C4-2B (cell line): ENCODE measurements around the gene SERTAD3.

Source experiments
- ZFX ChIP-seq: fragments of 450-650 bp; IDR thresholded peaks from 2 replicates; pipeline ENCODE4 v1.6.1; 2017
- TF ChIP-seq, protein P1 (sequence below): fragments of 450-650 bp; conservative IDR thresholded peaks from 2 replicates; pipeline ENCODE4 v1.5.1; 2017; ENCODE audit warnings: mild to moderate bottlenecking

DNA sequence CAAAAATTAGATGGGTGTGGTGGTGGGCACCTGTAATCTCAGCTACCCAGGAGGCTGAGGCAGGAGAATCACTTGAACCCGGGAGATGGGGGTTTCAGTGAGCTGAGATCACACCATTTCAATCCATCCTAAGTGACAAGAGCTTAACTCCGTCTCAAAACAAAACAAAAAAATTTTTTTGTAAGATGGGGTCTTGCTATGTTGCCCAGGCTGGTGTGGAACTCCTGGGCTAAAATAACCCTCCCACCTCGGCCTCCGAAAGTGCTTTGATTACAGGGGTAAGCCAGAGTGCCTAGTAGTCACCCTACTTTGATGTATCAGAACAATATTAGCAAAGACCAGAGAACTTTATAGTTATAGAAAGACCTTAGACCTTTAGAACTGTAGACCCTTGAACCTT is 30.6 kb upstream of the SERTAD3 start:
- TF ChIP-seq, protein P1, sequence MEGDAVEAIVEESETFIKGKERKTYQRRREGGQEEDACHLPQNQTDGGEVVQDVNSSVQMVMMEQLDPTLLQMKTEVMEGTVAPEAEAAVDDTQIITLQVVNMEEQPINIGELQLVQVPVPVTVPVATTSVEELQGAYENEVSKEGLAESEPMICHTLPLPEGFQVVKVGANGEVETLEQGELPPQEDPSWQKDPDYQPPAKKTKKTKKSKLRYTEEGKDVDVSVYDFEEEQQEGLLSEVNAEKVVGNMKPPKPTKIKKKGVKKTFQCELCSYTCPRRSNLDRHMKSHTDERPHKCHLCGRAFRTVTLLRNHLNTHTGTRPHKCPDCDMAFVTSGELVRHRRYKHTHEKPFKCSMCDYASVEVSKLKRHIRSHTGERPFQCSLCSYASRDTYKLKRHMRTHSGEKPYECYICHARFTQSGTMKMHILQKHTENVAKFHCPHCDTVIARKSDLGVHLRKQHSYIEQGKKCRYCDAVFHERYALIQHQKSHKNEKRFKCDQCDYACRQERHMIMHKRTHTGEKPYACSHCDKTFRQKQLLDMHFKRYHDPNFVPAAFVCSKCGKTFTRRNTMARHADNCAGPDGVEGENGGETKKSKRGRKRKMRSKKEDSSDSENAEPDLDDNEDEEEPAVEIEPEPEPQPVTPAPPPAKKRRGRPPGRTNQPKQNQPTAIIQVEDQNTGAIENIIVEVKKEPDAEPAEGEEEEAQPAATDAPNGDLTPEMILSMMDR, result no peak
- TF ChIP-seq ZFX, result no peak
